ENCODE data around the gene RAB3IL1. TPM values are rescaled to one million over a fixed set of nuclear protein-coding genes. Genes with fewer than 3 reads are reported as not detected.

RAB3IL1 gene
- total RNA-seq, 2 donors from 2014 or later, result 5.4 to 11.5 TPM

- Histone ChIP-seq H3K36me3 (replicated peaks in 1 of 2; ENCODE audit: insufficient read depth in 1 of 2, low read depth in 2 of 2) (no peaks in the 10 kb centered on the region), H3K4me1 (peaks cover 23% of the 10 kb centered on the region), H3K27me3 (no peaks in the 10 kb centered on the region), H3K9me3 (no peaks in the 10 kb centered on the region), H3K27ac (no peak overlapping the region), H3K4me3 (no peak overlapping the region)
- intact Hi-C loops (cut with DNase I), result no loop called here
- TF ChIP-seq POLR2A (IDR thresholded peaks at IDR 0.05), result no peak
- ATAC-seq (no peak), DNase-seq (no peak)
- 94 to 96% methylated on average over 10 of the region's 10 CpGs for WGBS, 2 donors
Measured at GRCh38 chr11:61889831-61890230, 27.5 kb downstream of the RAB3IL1 start.

GRCh38 chr11:61888590-61888989 is 28.8 kb downstream of the RAB3IL1 start:
- no peaks in the 10 kb centered on the region for H3K27me3 ChIP-seq
- intact Hi-C loops (cut with DNase I), result no loop called here
- peak overlapping the region in 3 of 4 donors; percentile 30 to 63 (median 57) for H3K27ac ChIP-seq
- no peak overlapping the region for H3K4me3 ChIP-seq
- DNase-seq (no peak), ATAC-seq (no peak)
- no peaks in the 10 kb centered on the region for H3K36me3 ChIP-seq (replicated peaks in 1 of 2; ENCODE audit: insufficient read depth in 1 of 2, low read depth in 2 of 2)
- peaks cover 23% of the 10 kb centered on the region for H3K4me1 ChIP-seq
- H3K9me3 ChIP-seq, result no peaks in the 10 kb centered on the region
- WGBS, 2 donors, result 89 to 94% methylated on average over 9 to 12 of the region's 12 CpGs
- TF ChIP-seq CTCF (IDR thresholded peaks at IDR 0.05) (no peak), POLR2A (IDR thresholded peaks at IDR 0.05) (no peak)

- peaks cover 23% of the 10 kb centered on the region for H3K4me1 ChIP-seq
- TF ChIP-seq CTCF (IDR thresholded peaks at IDR 0.05) (no peak), POLR2A (IDR thresholded peaks at IDR 0.05) (no peak)
- H3K4me3 ChIP-seq, result no peak overlapping the region
- no peaks in the 10 kb centered on the region for H3K36me3 ChIP-seq (replicated peaks in 1 of 2; ENCODE audit: insufficient read depth in 1 of 2, low read depth in 2 of 2)
- peak; percentile 27 for ATAC-seq
- intact Hi-C loops (cut with DNase I), result no loop called here
- DNase-seq, result peak; percentile 65 to 85 (median 77)
- 54 to 59% methylated on average over 3 to 7 of the region's 7 CpGs for WGBS, 2 donors
- H3K9me3 ChIP-seq, result no peaks in the 10 kb centered on the region
- H3K27me3 ChIP-seq, result no peaks in the 10 kb centered on the region
- peak overlapping the region in 3 of 4 donors; percentile 30 to 63 (median 57) for H3K27ac ChIP-seq
Measured at GRCh38 chr11:61887839-61888494, 29.4 kb downstream of the RAB3IL1 start.

- Histone ChIP-seq H3K27me3 (no peaks in the 10 kb centered on the region), H3K36me3 (replicated peaks in 1 of 2; ENCODE audit: insufficient read depth in 1 of 2, low read depth in 2 of 2) (no peaks in the 10 kb centered on the region), H3K4me3 (no peak overlapping the region), H3K9me3 (no peaks in the 10 kb centered on the region), H3K4me1 (peaks cover 18% of the 10 kb centered on the region), H3K27ac (no peak overlapping the region)
- TF ChIP-seq POLR2A (IDR thresholded peaks at IDR 0.05) (no peak), CTCF (IDR thresholded peaks at IDR 0.05) (no peak)
- no peak for DNase-seq
- 90 to 93% methylated on average over 3 of the region's 3 CpGs for WGBS, 2 donors
- intact Hi-C loops (cut with DNase I), result no loop called here
- no peak for ATAC-seq
Measured at GRCh38 chr11:61886643-61887042, 30.7 kb downstream of the RAB3IL1 start.

- H3K9me3 ChIP-seq, result no peaks in the 10 kb centered on the region
- H3K27ac ChIP-seq, result no peak overlapping the region
- intact Hi-C loops (cut with DNase I), result no loop called here
- no peak overlapping the region for H3K4me3 ChIP-seq
- DNase-seq (no peak), ATAC-seq (no peak)
- TF ChIP-seq POLR2A (IDR thresholded peaks at IDR 0.05) (no peak), CTCF (IDR thresholded peaks at IDR 0.05) (no peak)
- 93 to 94% methylated on average over 11 to 13 of the region's 13 CpGs for WGBS, 2 donors
- no peaks in the 10 kb centered on the region for H3K36me3 ChIP-seq (replicated peaks in 1 of 2; ENCODE audit: insufficient read depth in 1 of 2, low read depth in 2 of 2)
- no peaks in the 10 kb centered on the region for H3K27me3 ChIP-seq
- peaks cover 17% of the 10 kb centered on the region for H3K4me1 ChIP-seq
Measured at GRCh38 chr11:61885784-61886580, 31.4 kb downstream of the RAB3IL1 start.

Measured in body of pancreas (tissue), 4 donors.